Measurements from ENCODE around the gene PBX2. TPM values are rescaled to one million over a fixed set of nuclear protein-coding genes. Genes with fewer than 3 reads are reported as not detected.

The PBX2 gene
- total RNA-seq, 1 experiment from 2014 or later, result 176 TPM

DNA sequence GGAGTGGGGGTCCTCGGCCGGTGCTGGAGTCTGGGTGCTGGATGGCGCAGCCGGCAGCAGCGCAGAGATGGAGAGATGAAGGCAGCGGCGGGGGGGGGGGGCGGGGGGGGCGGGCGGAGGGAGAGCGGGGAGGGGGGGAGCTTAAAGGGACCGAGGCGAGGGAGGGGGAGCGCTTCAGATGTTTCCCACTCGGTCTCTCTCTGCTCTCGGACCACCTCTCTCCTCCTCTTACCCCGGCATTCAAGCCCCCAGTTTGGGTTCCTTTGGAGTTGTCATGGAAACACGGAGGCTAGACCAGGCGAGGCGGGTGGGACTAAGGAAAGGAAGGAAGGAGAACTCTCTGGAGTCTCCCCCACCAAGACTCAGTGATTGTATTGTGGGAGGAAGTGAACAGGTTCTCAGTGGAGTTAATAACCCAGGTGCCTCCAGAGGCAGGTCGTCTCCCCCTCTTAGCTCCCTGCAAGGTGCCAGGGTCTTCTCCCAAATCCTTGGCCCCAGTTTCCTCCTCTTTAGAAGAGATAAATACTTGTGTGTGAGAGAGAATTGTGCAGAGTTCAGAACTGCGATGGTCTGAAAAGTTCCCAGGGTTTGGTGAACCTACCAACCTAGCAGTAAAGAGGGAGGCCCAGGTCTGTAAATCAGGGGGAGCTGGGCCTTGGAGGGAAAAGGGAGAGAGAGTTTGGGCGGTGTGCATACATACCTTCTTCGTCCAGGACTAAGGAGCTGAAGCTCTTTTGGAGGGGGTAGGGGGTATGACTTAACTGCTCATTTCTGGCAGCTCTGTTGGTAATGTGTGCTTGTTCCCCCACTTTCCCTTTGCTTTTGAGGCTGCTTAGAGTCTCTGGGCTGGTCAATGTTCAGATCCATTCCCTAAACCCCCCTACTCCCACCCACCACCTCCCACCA is 37.9 kb downstream of the PBX2 start, which contains the start of gene PRRT1:
PRRT1 (minus strand) TSS at position 77 of the 906 bp plus-strand sequence. CDS start 112 bp downstream, outside the sequence.
- peaks cover 35 to 56% of the 10 kb centered on the region in 2 experiments for H3K4me1 Mint-ChIP-seq

More for the DNA sequence above, 37.9 kb downstream of the PBX2 start, which contains the start of gene PRRT1:
- WGBS (ENCODE audit: extremely low coverage, insufficient read length, low lambda C conversion rate), result no CpG with 5 or more reads among the region's 24 CpGs
- Histone ChIP-seq H2BK15ac (ENCODE audit: low read depth, low read length) (no peak within 1 kb of the TSS), H4K91ac (ENCODE audit: insufficient read length, low read depth, low read length) (no peak within 1 kb of the TSS), H3K9me3 (ENCODE audit: control insufficient read depth, low read depth, low read length) (no peaks in the 10 kb centered on the region), H2BK5ac (ENCODE audit: insufficient read length, low read length) (no peak within 1 kb of the TSS), H3K27ac (ENCODE audit: insufficient read length, low read depth, low read length) (no peak within 1 kb of the TSS), H4K20me1 (ENCODE audit: control insufficient read depth, insufficient read depth, insufficient read length) (no peaks in the 10 kb centered on the region), H3K56ac (ENCODE audit: insufficient read length, low read depth, low read length) (no peak within 1 kb of the TSS), H4K8ac (replicated peaks; ENCODE audit: insufficient read length, low read depth, low read length) (no peak within 1 kb of the TSS), H2AFZ (ENCODE audit: low read length) (no peak within 1 kb of the TSS), H2BK20ac (ENCODE audit: low read depth, low read length, poor library complexity, severe bottlenecking) (no peak within 1 kb of the TSS), H3T11ph (ENCODE audit: low read length) (no peak within 1 kb of the TSS), H3K9ac (ENCODE audit: extremely low read depth, insufficient read length, low read length) (no peak within 1 kb of the TSS), H3K23ac (ENCODE audit: insufficient read length, low read depth, low read length) (no peak within 1 kb of the TSS), H3K79me2 (ENCODE audit: insufficient read depth, low read length) (no peaks in the 10 kb centered on the region; the same call in 1 of the 2 replicates), H3K18ac (ENCODE audit: insufficient read length, low read depth, low read length) (no peak within 1 kb of the TSS), H3K14ac (ENCODE audit: insufficient read depth, low read length) (no peak within 1 kb of the TSS), H3K4me2 (ENCODE audit: insufficient read depth, insufficient read length, low read length) (peak within 1 kb of the TSS; percentile 81), H3K4ac (ENCODE audit: low read depth, low read length) (no peak within 1 kb of the TSS), H2BK120ac (ENCODE audit: low read depth, low read length, poor library complexity, severe bottlenecking) (no peak within 1 kb of the TSS), H3K4me1 (ENCODE audit: insufficient read depth, low read length) (peaks cover 4% of the 10 kb centered on the region), H3K23me2 (ENCODE audit: insufficient read length, low read depth, low read length, poor library complexity, severe bottlenecking) (peaks cover 41% of the 10 kb centered on the region), H3K79me1 (ENCODE audit: insufficient read depth, low read depth, low read length, poor library complexity, severe bottlenecking) (no peaks in the 10 kb centered on the region), H2BK12ac (ENCODE audit: insufficient read length, low read depth, low read length) (no peak within 1 kb of the TSS), H4K5ac (ENCODE audit: insufficient read length, low read depth, low read length) (no peak within 1 kb of the TSS), H3K27me3 (ENCODE audit: insufficient read depth, low read length) (no peaks in the 10 kb centered on the region; the same call in 1 of the 2 replicates), H2AK5ac (ENCODE audit: insufficient read length, low read length) (no peak within 1 kb of the TSS)
- TF ChIP-seq, protein P1, sequence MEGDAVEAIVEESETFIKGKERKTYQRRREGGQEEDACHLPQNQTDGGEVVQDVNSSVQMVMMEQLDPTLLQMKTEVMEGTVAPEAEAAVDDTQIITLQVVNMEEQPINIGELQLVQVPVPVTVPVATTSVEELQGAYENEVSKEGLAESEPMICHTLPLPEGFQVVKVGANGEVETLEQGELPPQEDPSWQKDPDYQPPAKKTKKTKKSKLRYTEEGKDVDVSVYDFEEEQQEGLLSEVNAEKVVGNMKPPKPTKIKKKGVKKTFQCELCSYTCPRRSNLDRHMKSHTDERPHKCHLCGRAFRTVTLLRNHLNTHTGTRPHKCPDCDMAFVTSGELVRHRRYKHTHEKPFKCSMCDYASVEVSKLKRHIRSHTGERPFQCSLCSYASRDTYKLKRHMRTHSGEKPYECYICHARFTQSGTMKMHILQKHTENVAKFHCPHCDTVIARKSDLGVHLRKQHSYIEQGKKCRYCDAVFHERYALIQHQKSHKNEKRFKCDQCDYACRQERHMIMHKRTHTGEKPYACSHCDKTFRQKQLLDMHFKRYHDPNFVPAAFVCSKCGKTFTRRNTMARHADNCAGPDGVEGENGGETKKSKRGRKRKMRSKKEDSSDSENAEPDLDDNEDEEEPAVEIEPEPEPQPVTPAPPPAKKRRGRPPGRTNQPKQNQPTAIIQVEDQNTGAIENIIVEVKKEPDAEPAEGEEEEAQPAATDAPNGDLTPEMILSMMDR (conservative IDR thresholded peaks at IDR 0.05), result no peak
- peak within 1 kb of the TSS in 2 of 3 experiments; percentile 99; a peak in 4 of 7 replicates for H3K27ac Mint-ChIP-seq
- H3K36me3 Mint-ChIP-seq (ENCODE audit: insufficient read depth in 1 of 3, low read depth in 3 of 3), result peaks cover 11 to 18% (median 15%) of the 10 kb centered on the region in 3 experiments; a peak in 6 of 7 replicates
- H3K9me3 Mint-ChIP-seq, result no peaks in the 10 kb centered on the region; a peak in 1 of 5 replicates
- peaks cover 4% of the 10 kb centered on the region for H3K27me3 Mint-ChIP-seq (ENCODE audit: low read depth)
- no peak for DNase-seq
- peak within 1 kb of the TSS; percentile 97 to 98 for H3K4me3 Mint-ChIP-seq
